Left cardiac atrium (tissue), 2 donors: ENCODE data around the gene APCDD1. TPM values are rescaled to one million over a fixed set of nuclear protein-coding genes. Genes with fewer than 3 reads are reported as not detected.

Source experiments
- total RNA-seq, 2 donors: library from RNA; stranded (reverse); fragmentation: NEBNext Ultra II Directional; extraction: Animal tissue kit (Norgen Biotek cat#: 25700); gene quantifications; one replicate each; pipeline ENCODE4 v1.2.1, GENCODE V29; 2021
- donor health status: DM: no; HTN: yes; CAD: no; lungs with severe emphysema.
- donor health status: DM: yes; HTN: yes; CAD: no.

The APCDD1 gene
- total RNA-seq, 2 donors from 2014 or later = 48.3 to 55.1 TPM

Other genes starting within 250 kb of the APCDD1 start
- 10 to 100 TPM; 22.6 to 38.3 TPM for gene NAPG, start 71.4 kb downstream of the APCDD1 start, total RNA-seq